Measurements from ENCODE around the gene TMA7. TPM values are rescaled to one million over a fixed set of nuclear protein-coding genes. Genes with fewer than 3 reads are reported as not detected.

TMA7 gene
- total and polyA plus RNA-seq, 2 of the 13 experiments (the other 11 are each of a cell fraction or from before 2014, with no cell fraction given), result 100 to 486 TPM

DNA sequence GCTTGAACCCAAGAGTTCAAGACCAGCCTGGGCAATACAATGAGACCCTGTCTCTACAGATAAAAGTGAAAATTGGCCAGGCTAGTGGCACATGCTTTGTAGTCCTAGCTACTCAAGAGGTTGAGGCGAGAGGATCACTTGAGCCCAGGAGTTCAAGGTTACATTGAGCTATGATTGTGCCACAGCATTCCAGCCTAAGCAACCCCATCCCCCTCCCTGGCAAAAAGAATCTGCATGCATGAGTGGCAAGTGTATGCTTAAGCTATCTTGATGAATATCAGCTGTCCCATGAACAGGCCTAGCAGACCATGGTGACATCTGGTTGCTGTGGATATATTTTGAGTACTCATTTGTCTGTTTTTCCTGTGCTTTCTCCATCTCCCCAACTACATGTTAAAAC, 11.2 kb downstream of the TMA7 start (continued):
- TF ChIP-seq, protein P1, sequence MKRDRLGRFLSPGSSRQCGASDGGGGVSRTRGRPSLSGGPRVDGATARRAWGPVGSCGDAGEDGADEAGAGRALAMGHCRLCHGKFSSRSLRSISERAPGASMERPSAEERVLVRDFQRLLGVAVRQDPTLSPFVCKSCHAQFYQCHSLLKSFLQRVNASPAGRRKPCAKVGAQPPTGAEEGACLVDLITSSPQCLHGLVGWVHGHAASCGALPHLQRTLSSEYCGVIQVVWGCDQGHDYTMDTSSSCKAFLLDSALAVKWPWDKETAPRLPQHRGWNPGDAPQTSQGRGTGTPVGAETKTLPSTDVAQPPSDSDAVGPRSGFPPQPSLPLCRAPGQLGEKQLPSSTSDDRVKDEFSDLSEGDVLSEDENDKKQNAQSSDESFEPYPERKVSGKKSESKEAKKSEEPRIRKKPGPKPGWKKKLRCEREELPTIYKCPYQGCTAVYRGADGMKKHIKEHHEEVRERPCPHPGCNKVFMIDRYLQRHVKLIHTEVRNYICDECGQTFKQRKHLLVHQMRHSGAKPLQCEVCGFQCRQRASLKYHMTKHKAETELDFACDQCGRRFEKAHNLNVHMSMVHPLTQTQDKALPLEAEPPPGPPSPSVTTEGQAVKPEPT (CRISPR knock-in tag; IDR thresholded peaks at IDR 0.05; ENCODE audit: low read depth), result no peak
- TF ChIP-seq, protein P2, sequence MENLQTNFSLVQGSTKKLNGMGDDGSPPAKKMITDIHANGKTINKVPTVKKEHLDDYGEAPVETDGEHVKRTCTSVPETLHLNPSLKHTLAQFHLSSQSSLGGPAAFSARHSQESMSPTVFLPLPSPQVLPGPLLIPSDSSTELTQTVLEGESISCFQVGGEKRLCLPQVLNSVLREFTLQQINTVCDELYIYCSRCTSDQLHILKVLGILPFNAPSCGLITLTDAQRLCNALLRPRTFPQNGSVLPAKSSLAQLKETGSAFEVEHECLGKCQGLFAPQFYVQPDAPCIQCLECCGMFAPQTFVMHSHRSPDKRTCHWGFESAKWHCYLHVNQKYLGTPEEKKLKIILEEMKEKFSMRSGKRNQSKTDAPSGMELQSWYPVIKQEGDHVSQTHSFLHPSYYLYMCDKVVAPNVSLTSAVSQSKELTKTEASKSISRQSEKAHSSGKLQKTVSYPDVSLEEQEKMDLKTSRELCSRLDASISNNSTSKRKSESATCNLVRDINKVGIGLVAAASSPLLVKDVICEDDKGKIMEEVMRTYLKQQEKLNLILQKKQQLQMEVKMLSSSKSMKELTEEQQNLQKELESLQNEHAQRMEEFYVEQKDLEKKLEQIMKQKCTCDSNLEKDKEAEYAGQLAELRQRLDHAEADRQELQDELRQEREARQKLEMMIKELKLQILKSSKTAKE (CRISPR knock-in tag; IDR thresholded peaks at IDR 0.05; ENCODE audit: borderline replicate concordance), result no peak
- TF ChIP-seq ZNF780A (CRISPR knock-in tag; IDR thresholded peaks at IDR 0.05) (no peak), SAP130 (CRISPR knock-in tag; IDR thresholded peaks at IDR 0.05; ENCODE audit: low read depth) (0 out of 2 replicates have a peak, but pooled peaks have one; percentile 10), NCOA2 (CRISPR knock-in tag; IDR thresholded peaks at IDR 0.05) (peak; percentile 63; the same call in 1 of the 2 replicates), REPIN1 (CRISPR knock-in tag; IDR thresholded peaks at IDR 0.05; ENCODE audit: borderline replicate concordance, low read depth) (peak; percentile 44; the same call in 1 of the 2 replicates), ZNF777 (CRISPR knock-in tag; IDR thresholded peaks at IDR 0.05) (no peak), NFE2L2 (IDR thresholded peaks at IDR 0.05; ENCODE audit: low read length) (no peak), ZFAT (CRISPR knock-in tag; conservative IDR thresholded peaks at IDR 0.05) (no peak)
- TF ChIP-seq, protein P3, sequence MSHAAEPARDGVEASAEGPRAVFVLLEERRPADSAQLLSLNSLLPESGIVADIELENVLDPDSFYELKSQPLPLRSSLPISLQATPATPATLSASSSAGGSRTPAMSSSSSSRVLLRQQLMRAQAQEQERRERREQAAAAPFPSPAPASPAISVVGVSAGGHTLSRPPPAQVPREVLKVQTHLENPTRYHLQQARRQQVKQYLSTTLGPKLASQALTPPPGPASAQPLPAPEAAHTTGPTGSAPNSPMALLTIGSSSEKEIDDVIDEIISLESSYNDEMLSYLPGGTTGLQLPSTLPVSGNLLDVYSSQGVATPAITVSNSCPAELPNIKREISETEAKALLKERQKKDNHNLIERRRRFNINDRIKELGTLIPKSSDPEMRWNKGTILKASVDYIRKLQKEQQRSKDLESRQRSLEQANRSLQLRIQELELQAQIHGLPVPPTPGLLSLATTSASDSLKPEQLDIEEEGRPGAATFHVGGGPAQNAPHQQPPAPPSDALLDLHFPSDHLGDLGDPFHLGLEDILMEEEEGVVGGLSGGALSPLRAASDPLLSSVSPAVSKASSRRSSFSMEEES (CRISPR knock-in tag; IDR thresholded peaks at IDR 0.05), result no peak
